ENCODE measurements around the gene MTRFR. TPM values are rescaled to one million over a fixed set of nuclear protein-coding genes. Genes with fewer than 3 reads are reported as not detected.
A peak's percentile ranks its signal among the peaks of the same experiment; 100 is the strongest.
"Not testable (repeated sequence)": the region's sequence is repeated elsewhere in the genome, so short reads cannot be mapped to it uniquely, and the experiment has no call there.

MTRFR gene
- 10 to 100 TPM; 14.4 to 17.9 (median 16.2) TPM for total RNA-seq

GRCh38 chr12:123232807-123233504, at the start of gene MTRFR, which contains the start of gene MPHOSPH9:
Gene MTRFR, plus strand, starts transcription at chr12:123233436. Its CDS starts 20,239 bp downstream, at chr12:123253675.
Gene MPHOSPH9, minus strand, starts transcription at chr12:123233141. Its CDS starts 2,777 bp downstream, at chr12:123230364.
- WGBS, 2 donors, result 1 to 3% methylated on average over 26 to 36 of the region's 66 CpGs
- DNase-seq, result peak; percentile 99
- Histone ChIP-seq H3K9me3 (no peaks in the 10 kb centered on the region), H3K36me3 (no peaks in the 10 kb centered on the region), H3K27ac (peak within 1 kb of the TSS; percentile 78 to 87 (median 80)), H3K4me3 (replicated peaks in 1 of 3) (peak within 1 kb of the TSS; percentile 13 to 93 (median 60)), H3K27me3 (no peaks in the 10 kb centered on the region), H3K4me1 (peaks cover 11 to 23% of the 10 kb centered on the region in 2 donors)
- intact Hi-C loops (cut with DNase I), result no loop called here
- TF ChIP-seq CTCF (IDR thresholded peaks at IDR 0.05), result peak in 1 of 6 experiments; percentile 37
- peak; percentile 84 to 98 for TF ChIP-seq POLR2A (IDR thresholded peaks at IDR 0.05)

- Histone ChIP-seq H3K4me1 (no peaks in the 10 kb centered on the region), H3K36me3 (peaks cover 0 to 7% of the 10 kb centered on the region in 2 donors), H3K27me3 (no peaks in the 10 kb centered on the region), H3K9me3 (no peaks in the 10 kb centered on the region), H3K27ac (no peak overlapping the region), H3K4me3 (replicated peaks in 1 of 3) (no peak overlapping the region)
- intact Hi-C loops (cut with DNase I), result no loop called here
- TF ChIP-seq POLR2A (IDR thresholded peaks at IDR 0.05) (no peak), CTCF (IDR thresholded peaks at IDR 0.05) (no peak)
- WGBS, 2 donors, result 96 to 97% methylated on average over 6 of the region's 6 CpGs
- DNase-seq, result no peak
Observed at GRCh38 chr12:123187637-123188036, 45.6 kb upstream of the MTRFR start.

- Histone ChIP-seq H3K36me3 (peaks cover 0 to 11% of the 10 kb centered on the region in 2 donors), H3K27me3 (no peaks in the 10 kb centered on the region), H3K27ac (no peak overlapping the region), H3K4me1 (no peaks in the 10 kb centered on the region), H3K4me3 (replicated peaks in 1 of 3) (no peak overlapping the region), H3K9me3 (no peaks in the 10 kb centered on the region)
- TF ChIP-seq POLR2A (IDR thresholded peaks at IDR 0.05) (no peak), CTCF (IDR thresholded peaks at IDR 0.05) (no peak)
- 83 to 91% methylated on average over 3 of the region's 3 CpGs for WGBS, 2 donors
- intact Hi-C loops (cut with DNase I), result no loop called here
- no peak for DNase-seq
Observed at GRCh38 chr12:123199936-123200335, 33.3 kb upstream of the MTRFR start.

- H3K4me1 ChIP-seq, result no peaks in the 10 kb centered on the region
- H3K27me3 ChIP-seq, result no peaks in the 10 kb centered on the region
- DNase-seq, result no peak
- no peak overlapping the region for H3K4me3 ChIP-seq (replicated peaks in 1 of 3)
- peaks cover 0 to 11% of the 10 kb centered on the region in 2 donors for H3K36me3 ChIP-seq
- H3K9me3 ChIP-seq, result no peaks in the 10 kb centered on the region
- intact Hi-C loops (cut with DNase I), result no loop called here
- 94 to 96% methylated on average over 7 of the region's 7 CpGs for WGBS, 2 donors
- no peak overlapping the region for H3K27ac ChIP-seq
- no peak for TF ChIP-seq POLR2A (IDR thresholded peaks at IDR 0.05)
- TF ChIP-seq CTCF (IDR thresholded peaks at IDR 0.05), result no peak
Observed at GRCh38 chr12:123200414-123200813, 32.8 kb upstream of the MTRFR start.

- H3K27me3 ChIP-seq; H3K27ac ChIP-seq; H3K4me3 ChIP-seq (replicated peaks in 1 of 3); H3K9me3 ChIP-seq; intact Hi-C loops (cut with DNase I); H3K4me1 ChIP-seq; DNase-seq: not testable (repeated sequence)
- 76 to 85% methylated on average over 3 of the region's 3 CpGs for WGBS, 2 donors
- peaks cover 0 to 16% of the 10 kb centered on the region in 2 donors for H3K36me3 ChIP-seq
Observed at GRCh38 chr12:123206794-123207193, 26.4 kb upstream of the MTRFR start.

- H3K4me3 ChIP-seq (replicated peaks in 1 of 3); DNase-seq; intact Hi-C loops (cut with DNase I); H3K4me1 ChIP-seq; H3K9me3 ChIP-seq; H3K27me3 ChIP-seq; H3K27ac ChIP-seq: not testable (repeated sequence)
- peaks cover 0 to 12% of the 10 kb centered on the region in 2 donors for H3K36me3 ChIP-seq
- 95 to 99% methylated on average over 7 of the region's 7 CpGs for WGBS, 2 donors
Observed at GRCh38 chr12:123207815-123208214, 25.4 kb upstream of the MTRFR start.

All from thyroid gland (tissue), 4 donors.